Islet of Langerhans (tissue), 1 donor: Measurements from ENCODE around the gene FAM13C.

Source experiments
- FAIRE-seq: peaks from one replicate; lab custom pipeline; 2011; peaks lifted over from hg19 to GRCh38; lab: Jason Lieb, UNC

Gene FAM13C

DNA sequence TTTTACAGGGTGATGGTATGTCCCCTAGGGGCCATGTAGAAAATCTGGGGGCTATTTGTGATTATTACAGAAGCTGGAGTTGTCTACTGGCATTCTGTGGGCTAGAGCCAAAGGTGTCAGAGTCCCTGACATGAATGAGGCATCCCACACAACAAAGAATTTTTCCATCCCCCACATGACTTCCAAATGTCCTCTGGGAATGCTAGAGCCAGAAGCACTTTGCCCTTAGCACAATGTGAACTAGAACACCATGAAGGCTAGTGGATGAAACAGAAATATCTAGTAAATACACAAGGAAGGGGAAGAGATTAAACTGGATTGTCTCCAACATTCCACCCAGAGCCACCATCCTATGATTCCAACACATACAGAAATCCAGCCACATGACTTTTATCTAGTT, 46.9 kb downstream of the FAM13C start:
- FAIRE-seq, result no peak

DNA sequence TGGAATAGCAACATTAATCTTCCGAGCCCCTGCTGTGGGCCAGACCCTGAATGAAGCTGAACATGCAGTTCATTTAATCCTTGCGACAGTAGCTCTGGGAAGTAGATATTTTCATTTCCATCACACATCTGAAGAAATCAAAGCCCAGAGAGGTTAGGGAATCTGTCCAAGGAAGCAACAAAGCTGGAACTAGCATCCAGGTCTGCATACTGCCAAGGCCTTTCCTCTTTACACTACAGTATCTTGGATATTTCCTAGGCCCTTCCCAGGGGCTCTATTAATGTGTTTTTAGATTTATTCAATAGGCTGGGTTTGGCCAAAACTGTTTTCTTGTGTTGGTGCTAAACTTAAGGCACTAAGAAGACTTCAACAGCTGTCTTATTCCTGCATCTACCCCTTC, 48.1 kb downstream of the FAM13C start:
- FAIRE-seq, result no peak

- no peak for FAIRE-seq
Observed at GRCh38 chr10:59312247-59312646, 50.1 kb downstream of the FAM13C start.

DNA sequence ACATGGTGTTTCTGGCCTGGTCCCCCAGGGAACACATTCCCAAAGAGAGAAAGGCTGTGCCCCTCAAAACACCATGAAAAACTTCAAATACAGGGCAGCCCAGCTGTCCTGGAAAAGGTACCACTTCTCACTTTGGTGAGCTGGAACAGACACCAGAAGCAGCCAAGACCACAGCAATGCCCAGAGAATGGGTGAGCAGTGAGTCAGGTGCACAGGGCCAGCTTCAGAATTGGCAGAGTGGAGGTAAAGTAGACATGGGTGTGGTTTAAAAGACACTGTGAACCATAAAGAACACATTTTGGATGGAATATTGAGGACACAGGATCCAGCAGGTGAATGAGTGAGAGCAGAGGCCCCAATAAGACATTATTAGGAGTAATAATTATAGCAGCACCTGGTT, 51.3 kb downstream of the FAM13C start:
- no peak for FAIRE-seq

GRCh38 chr10:59310324-59310914, 51.9 kb downstream of the FAM13C start:
- FAIRE-seq, result no peak

- no peak for FAIRE-seq
Observed at GRCh38 chr10:59304521-59305097, 57.7 kb downstream of the FAM13C start.

DNA sequence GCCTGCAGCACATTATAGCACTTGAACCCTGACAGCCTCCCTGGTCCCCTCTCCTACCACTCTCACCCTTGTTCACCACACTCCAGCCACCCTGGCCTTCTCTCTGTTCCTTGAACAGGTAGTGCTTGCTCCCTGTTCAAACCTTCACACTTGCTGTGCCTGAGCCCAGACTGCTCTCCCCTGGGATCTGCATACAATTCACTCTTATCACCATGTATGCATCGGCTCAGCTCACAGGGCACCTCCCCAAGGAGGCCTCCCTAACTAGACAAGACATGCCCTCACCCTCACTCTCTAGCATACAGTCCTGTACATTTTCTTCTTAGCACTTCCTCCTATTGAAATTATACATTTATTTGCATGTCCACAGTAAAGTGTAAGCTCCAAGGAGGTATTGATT, 59.3 kb downstream of the FAM13C start:
- no peak for FAIRE-seq

DNA sequence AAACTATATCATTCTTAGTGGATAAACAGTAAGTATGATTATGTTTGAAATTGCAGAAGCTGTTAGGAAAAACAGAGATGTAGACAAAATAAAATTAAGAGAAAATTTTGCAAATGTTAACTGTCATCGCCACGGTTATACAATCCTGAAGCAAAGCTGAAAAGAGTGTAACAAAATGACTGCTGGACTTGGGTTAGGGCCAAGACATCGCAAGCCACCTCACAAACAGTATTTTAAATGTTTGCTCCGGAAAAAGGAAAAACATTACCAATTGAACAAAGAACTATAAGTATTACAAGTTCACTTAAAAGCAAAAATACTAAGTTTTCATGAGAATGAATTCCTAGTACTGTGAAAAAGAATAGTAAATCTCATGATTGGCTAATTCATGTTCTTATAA, 60.0 kb downstream of the FAM13C start:
- no peak for FAIRE-seq

GRCh38 chr10:59301067-59301754, 61.1 kb downstream of the FAM13C start:
- FAIRE-seq, result no peak

DNA sequence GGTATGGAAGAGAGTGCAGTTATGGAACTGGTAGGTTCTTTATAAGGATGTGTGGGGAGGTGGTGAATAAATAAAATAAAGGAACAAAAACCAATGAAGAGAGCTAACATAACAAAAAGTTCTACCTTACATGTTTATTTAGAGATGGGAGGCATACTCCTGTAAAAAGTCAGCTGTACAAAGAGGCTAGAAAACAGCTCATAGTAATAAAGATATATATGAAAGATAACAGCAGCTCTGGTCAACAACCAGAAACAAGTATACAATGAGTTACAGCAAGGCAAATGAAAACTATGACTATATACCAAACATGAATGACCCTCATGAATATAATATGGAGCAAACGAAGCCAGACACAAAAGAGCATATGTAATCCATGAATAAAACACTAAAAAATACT, 62.0 kb downstream of the FAM13C start:
- no peak for FAIRE-seq

- FAIRE-seq, result no peak
Observed at GRCh38 chr10:59299933-59300332, 62.4 kb downstream of the FAM13C start.

DNA sequence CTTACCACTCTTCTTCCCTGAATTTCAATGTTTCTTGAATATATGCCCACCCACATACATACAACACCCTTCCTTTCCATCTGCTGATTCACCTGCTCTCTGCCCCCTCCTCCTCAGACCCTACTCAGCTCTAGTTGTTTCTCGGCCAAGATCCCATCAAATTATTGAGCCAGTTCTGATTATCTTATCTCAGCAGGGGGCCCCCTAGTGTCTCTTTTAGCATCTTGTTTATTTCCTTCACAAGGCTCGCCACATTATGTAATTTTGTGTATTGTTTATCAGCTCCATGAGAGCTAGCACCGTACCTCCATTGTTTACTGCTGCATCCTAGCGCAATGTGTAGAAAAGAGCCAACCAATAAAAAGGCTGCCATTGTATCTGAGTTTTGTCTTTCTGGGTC, 71.9 kb downstream of the FAM13C start:
- FAIRE-seq, result no peak

DNA sequence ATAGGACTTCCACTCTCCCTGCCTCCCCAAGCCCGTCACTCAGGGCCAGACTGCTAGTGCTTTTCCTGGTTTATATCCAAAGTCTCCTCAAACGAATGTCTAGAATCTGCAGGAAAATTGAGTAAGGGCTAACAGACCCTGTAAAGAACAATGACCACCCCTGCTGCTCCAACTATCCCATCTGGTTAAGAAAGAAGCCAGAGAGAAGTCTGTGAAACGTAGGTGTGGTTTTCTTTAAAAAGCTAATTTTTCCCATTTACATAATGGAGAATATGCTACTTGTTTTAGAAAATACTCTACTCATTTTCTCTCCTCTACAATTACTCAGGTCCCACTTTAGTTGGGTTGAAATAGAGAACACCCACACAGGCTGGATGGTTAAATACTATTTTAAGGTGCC, 72.5 kb downstream of the FAM13C start:
- no peak for FAIRE-seq

DNA sequence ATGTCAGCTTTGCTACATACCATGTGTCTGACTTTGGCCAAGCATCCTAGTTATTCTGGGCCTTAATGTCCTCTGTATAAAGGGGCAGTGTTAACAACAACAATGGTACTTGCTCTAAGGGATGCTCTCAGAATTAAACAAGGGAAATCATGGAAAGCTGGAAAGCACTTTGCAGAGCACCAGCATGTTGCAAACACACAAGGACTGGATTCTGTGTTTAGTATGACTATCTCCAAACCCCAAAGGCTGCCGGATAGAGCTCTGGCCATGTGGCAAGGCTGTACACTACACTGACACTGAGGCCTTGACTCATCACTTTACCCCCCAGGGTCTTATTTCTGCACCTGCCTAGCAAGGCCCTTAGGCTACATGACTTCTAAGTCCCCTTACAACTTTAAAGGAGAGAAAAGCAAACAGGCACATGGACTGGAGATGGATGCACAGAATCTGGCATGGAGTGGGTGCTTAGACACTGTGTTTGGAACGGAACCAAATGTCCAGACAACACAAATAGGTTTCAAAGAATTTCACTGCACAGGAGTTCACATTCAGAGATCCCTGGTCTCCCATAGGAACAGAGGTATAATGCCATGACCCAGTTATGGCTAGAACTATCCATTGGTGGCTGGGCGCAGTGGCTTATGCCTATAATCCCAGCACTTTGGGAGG, 74.6 kb downstream of the FAM13C start:
- no peak for FAIRE-seq

GRCh38 chr10:59285848-59286247, 76.5 kb downstream of the FAM13C start:
- no peak for FAIRE-seq

DNA sequence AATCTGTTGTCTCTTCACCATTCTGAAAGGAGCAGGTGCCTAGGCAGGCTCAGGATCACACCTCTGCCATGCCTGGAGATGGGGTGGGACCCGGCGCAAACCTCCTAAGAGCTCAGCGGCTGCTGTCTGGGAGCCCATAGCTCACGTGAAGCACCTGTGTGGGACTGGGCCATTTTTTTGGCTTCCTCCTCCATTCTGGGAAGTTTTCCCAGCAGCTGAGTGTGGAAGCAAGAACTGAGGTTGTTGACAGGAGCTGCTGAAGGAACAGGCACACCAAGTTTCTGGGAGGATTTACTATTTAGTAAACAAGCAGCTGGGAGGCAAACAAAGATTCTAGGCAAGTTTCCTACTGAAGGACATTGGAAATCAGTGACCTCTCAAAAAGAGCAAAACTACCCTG, 77.3 kb downstream of the FAM13C start:
- no peak for FAIRE-seq

- FAIRE-seq, result no peak
Observed at GRCh38 chr10:59284118-59284975, 78.0 kb downstream of the FAM13C start.

DNA sequence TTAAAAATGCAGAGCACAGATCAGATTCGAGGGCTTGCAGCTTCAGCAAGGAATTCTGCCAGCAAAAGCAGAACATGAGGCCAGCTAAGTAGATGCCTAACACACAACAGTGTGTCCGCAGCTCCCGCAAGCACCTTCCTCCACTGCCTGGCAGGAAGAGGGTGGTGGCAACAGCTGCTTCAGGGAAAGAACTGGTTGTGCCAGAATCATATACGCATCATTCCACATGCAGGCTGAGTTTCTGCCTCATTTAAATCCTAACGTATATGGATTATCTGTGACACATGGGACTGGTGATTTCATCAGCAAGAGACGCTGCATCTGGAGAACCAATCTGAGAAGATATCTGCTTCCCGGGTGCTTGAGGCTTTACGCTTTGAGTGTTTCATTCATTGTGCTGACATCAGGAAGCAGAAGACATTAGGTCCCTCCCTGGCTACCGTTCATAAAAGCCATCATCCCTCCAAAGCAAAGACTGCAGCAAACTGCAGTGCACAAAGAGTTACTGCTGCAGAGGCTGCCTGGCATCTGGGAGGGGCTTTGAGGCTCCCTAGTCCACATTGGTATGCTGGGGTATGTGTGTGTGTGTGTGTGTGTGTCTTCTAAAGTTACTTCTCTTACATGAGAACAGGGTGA, 78.8 kb downstream of the FAM13C start:
- no peak for FAIRE-seq

- no peak for FAIRE-seq
Observed at GRCh38 chr10:59281861-59282260, 80.5 kb downstream of the FAM13C start.

GRCh38 chr10:59279991-59280505, 82.3 kb downstream of the FAM13C start:
- no peak for FAIRE-seq

DNA sequence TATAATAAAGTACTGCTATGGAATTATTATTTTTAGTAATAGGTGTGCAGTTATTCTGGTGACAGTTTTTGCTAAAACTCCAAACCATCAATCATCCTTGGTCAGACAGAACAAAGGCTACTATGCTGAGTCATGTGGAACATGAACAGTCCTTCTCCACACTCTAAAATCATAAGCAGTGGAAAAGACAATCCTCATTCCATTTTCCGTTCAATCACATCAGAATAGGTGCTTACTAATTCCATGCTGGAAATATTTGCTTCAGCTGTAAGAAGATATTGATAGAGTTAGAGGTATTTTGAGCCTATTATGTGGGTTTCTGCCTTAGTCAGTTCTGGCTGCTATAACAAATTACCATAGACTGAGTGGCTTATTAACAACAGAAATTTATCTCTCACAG, 82.9 kb downstream of the FAM13C start:
- no peak for FAIRE-seq

- peak; percentile 98 for FAIRE-seq
Observed at GRCh38 chr10:59276919-59277318, 85.4 kb downstream of the FAM13C start.
